Keratinocyte (primary cell): ENCODE results near the gene KLRD1.

Source experiments
- CTCF ChIP-seq, 3 experiments: IDR thresholded peaks in 1 of 3; conservative IDR thresholded peaks in 1 of 3; optimal IDR thresholded peaks in 1 of 3; 2 replicates in 2 of 3; 3 replicates in 1 of 3; pipeline versions ENCODE3 to v1.5.1; 2011; ENCODE audit warnings: low read length in 3 of 3, mild to moderate bottlenecking in 3 of 3, moderate library complexity in 2 of 3, control low read depth in 1 of 3, inconsistent platforms in 1 of 3; ENCODE audit not compliant: insufficient read depth in 2 of 3; ENCODE audit errors: extremely low read depth in 1 of 3
- EZH2 ChIP-seq: IDR thresholded peaks from one replicate; pipeline ENCODE4 v1.6.1; 2012; ENCODE audit warnings: inconsistent platforms, mild to moderate bottlenecking, low read length, moderate library complexity

- TF ChIP-seq CTCF (optimal IDR thresholded peaks at IDR 0.05 in 1 of 3, IDR thresholded peaks at IDR 0.05 in 1 of 3, conservative IDR thresholded peaks at IDR 0.05 in 1 of 3; ENCODE audit: extremely low read depth in 1 of 3, insufficient read depth in 2 of 3, low read length in 3 of 3), result no peak
- TF ChIP-seq EZH2, result no peak
These were observed 46.4 kb downstream of the KLRD1 start for GRCh38 chr12:10354071-10354470.
